Ishikawa (cell line): ENCODE results near the gene CRTC1.

Experiments
- CEBPB ChIP-seq: IDR thresholded peaks from 2 replicates; pipeline ENCODE4 v1.6.1; 2012
- CREB1 ChIP-seq: IDR thresholded peaks from 2 replicates; pipeline ENCODE4 v1.6.1; 2012; ENCODE audit warnings: low read depth
- EP300 ChIP-seq: IDR thresholded peaks from 2 replicates; pipeline ENCODE4 v1.6.1; 2012; ENCODE audit warnings: borderline replicate concordance
- NFIC ChIP-seq: IDR thresholded peaks from 2 replicates; pipeline ENCODE4 v1.6.1; 2012
- RAD21 ChIP-seq: IDR thresholded peaks from 2 replicates; pipeline ENCODE4 v1.6.1; 2012; ENCODE audit warnings: low read depth
- REST ChIP-seq: IDR thresholded peaks from 2 replicates; pipeline ENCODE4 v1.6.1; 2012; ENCODE audit warnings: low read depth, mild to moderate bottlenecking
- TAF1 ChIP-seq: IDR thresholded peaks from 2 replicates; pipeline ENCODE4 v1.6.1; 2012; ENCODE audit warnings: low read depth, mild to moderate bottlenecking
- YY1 ChIP-seq: IDR thresholded peaks from 2 replicates; pipeline ENCODE4 v1.6.1; 2012; ENCODE audit warnings: low read depth
- TF ChIP-seq, protein P1 (sequence below): IDR thresholded peaks from 2 replicates; pipeline ENCODE4 v1.6.1; 2012

DNA sequence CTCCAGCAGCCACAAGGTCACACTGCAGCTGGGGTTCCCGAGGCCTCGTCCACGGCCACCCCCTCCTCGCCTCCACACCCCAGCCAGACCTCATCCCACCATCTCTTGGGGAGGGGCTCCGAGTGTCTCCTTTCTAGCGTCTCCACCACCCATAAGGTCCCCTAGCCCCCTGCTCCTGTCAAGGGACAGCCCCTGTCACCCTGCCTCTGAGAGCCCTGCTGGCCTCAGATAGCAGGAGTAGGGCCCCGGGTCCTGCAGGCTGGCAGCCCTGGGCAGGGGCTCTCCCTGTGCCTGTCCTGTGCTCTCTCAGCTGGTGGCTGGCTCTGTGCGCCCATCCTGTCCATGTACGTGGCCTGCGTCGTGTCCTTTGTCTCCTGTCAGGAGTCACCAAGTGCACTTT, 90.6 kb downstream of the CRTC1 start:
- TF ChIP-seq, protein P1, sequence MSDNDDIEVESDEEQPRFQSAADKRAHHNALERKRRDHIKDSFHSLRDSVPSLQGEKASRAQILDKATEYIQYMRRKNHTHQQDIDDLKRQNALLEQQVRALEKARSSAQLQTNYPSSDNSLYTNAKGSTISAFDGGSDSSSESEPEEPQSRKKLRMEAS, result no peak
- TF ChIP-seq YY1 (no peak), REST (no peak), CREB1 (no peak), NFIC (no peak), CEBPB (no peak), EP300 (no peak), RAD21 (no peak), TAF1 (no peak)
